Neutrophil (primary cell): ENCODE measurements around the gene TNFRSF13B.

Experiments
- H3K27ac ChIP-seq: fragments of 200-600 bp; sonication (generic); 2 replicates; pipeline ENCODE4 v1.5.1; 2016; ENCODE audit warnings: mild to moderate bottlenecking, moderate library complexity
- H3K27me3 ChIP-seq: fragments of 200-600 bp; sonication (generic); 2 replicates; pipeline ENCODE4 v1.6.0; 2016; ENCODE audit warnings: mild to moderate bottlenecking
- H3K36me3 ChIP-seq: fragments of 200-600 bp; sonication (generic); 2 replicates; pipeline ENCODE4 v1.5.1; 2017
- H3K4me1 ChIP-seq, 2 experiments: fragments of 200-600 bp in 1 of 2; sonication (generic) in 1 of 2; 1 replicate in 1 of 2; 2 replicates in 1 of 2; pipeline versions ENCODE4 v1.5.1 to v1.6.1; 2013 to 2016; ENCODE audit warnings: low read depth in 1 of 2, low read length in 1 of 2, mild to moderate bottlenecking in 1 of 2, moderate library complexity in 1 of 2; ENCODE audit not compliant: control insufficient read depth in 1 of 2, insufficient read depth in 1 of 2
- H3K4me3 ChIP-seq, 2 experiments: fragments of 200-600 bp in 1 of 2; sonication (generic) in 1 of 2; 1 replicate in 1 of 2; 2 replicates in 1 of 2; pipeline ENCODE4 v1.5.1; 2013 to 2016; ENCODE audit warnings: low read depth in 1 of 2, low read length in 1 of 2, mild to moderate bottlenecking in 1 of 2, moderate library complexity in 1 of 2
- H3K9me3 ChIP-seq: fragments of 200-600 bp; sonication (generic); 2 replicates; pipeline ENCODE4 v1.5.1; 2016
- TF ChIP-seq, protein P1 (sequence below): fragments of 200-600 bp; sonication (generic); IDR thresholded peaks from 2 replicates; pipeline ENCODE4 v1.5.1; 2016; ENCODE audit warnings: antibody characterized with exemption

TNFRSF13B gene

DNA sequence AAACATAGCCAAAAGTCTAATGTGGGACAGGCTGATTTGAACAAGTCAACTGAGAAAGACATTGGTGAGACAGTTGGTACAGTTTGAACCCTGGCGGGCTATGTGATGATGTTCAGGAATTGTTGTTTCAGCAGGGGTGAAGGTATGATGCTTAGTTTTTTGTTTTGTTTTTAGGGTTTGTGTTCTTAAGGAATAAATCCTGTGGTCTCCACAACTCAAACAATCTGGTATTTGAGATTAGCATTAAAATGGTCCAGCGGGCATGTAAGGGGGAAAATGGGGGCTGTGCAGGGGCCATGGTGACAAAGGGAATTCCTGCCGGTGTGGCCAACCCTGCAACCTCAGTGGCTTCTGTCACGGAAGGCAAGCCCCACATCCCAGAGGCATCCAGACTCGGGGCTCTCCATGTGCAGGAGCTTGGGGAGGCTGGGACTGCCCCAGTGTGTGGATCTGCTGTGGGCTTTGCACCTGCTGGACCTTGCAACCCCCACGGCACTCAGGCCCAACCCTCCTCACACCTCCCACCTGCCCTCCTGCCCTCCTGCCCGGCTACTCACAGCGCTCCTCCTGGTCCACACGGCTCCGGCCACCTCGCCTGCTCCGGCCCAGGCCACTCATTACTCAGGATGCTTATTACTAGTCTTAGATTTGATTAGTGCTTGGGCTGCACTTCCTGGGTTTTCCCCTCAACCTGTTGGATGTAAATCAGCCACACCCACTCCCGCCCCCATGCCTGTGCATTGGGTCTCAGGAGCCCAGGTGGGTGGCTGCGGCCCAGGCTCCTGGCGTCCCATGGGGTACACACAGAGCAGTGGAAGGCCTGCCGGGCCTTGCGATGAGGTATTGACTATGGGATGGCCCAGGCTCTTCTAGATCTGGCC lies at the start of gene TNFRSF13B:
TSS of gene TNFRSF13B (minus strand) at position 661 of the 881 bp plus-strand sequence. CDS start at position 618, 43 bp downstream.
- H3K36me3 ChIP-seq, result no peaks in the 10 kb centered on the region
- TF ChIP-seq, protein P1, sequence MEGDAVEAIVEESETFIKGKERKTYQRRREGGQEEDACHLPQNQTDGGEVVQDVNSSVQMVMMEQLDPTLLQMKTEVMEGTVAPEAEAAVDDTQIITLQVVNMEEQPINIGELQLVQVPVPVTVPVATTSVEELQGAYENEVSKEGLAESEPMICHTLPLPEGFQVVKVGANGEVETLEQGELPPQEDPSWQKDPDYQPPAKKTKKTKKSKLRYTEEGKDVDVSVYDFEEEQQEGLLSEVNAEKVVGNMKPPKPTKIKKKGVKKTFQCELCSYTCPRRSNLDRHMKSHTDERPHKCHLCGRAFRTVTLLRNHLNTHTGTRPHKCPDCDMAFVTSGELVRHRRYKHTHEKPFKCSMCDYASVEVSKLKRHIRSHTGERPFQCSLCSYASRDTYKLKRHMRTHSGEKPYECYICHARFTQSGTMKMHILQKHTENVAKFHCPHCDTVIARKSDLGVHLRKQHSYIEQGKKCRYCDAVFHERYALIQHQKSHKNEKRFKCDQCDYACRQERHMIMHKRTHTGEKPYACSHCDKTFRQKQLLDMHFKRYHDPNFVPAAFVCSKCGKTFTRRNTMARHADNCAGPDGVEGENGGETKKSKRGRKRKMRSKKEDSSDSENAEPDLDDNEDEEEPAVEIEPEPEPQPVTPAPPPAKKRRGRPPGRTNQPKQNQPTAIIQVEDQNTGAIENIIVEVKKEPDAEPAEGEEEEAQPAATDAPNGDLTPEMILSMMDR, result no peak
- H3K4me3 ChIP-seq, result no peak within 1 kb of the TSS
- no peaks in the 10 kb centered on the region for H3K9me3 ChIP-seq
- peaks cover 15% of the 10 kb centered on the region for H3K27me3 ChIP-seq
- no peak within 1 kb of the TSS for H3K27ac ChIP-seq
- no peaks in the 10 kb centered on the region for H3K4me1 ChIP-seq

DNA sequence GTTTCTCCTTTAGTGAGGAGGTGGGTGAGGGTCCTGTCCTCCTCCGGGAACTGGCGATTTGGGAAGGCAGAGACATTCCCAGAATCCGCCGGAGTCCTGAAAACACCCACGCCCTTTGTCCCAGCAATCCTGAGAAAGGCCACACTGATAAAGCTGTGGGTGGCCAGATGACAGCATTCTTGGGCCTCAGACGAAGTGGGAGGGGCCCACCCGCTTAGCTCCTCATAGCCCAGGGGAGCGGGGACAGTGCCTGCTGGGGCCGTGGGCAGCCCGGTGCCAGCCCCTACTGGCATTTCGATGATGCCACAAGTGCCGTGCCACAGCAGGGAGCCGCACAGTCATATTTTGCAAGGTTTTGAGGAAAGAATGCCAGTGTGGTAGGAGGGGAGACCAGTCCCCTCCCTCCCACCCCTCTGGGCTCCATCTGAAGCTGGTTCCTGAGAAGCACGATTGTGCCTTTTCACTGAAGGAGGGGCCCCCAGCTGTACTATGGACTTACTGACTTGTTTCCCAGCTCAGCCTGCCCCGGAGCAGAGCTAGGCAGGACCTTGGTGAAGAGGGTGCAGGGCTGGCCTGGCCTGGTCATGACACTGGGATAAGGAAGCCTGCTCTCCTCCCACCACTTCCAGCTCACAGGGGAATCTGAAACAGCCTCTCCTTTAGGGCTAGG lies 49.4 kb upstream of the TNFRSF13B start:
- H3K27ac ChIP-seq, result no peak overlapping the region
- H3K4me1 ChIP-seq, result peaks cover under 1 to 7% of the 10 kb centered on the region in 2 experiments
- TF ChIP-seq, protein P1, result no peak
- peaks cover 12% of the 10 kb centered on the region for H3K27me3 ChIP-seq
- H3K9me3 ChIP-seq, result no peaks in the 10 kb centered on the region
- no peak overlapping the region for H3K4me3 ChIP-seq
- H3K36me3 ChIP-seq, result no peaks in the 10 kb centered on the region

DNA sequence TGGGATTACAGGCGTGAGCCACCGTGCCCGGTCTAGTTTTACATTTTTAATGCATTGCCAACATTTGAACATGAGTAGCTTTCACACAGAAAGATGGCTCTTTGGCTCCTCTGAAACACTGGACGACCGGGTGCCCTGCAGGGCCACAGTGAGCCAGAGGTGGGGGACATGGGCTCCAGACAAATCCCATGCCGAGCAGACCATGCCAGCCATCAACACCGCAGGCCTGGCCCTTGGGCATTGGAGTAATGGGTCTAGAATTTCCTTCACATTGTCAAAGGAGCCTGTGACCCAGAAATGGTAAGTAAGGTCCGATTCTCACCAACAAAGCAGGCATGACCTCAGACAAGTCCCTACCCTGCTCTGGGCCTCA lies 48.9 kb upstream of the TNFRSF13B start:
- no peak overlapping the region for H3K27ac ChIP-seq
- H3K4me3 ChIP-seq, result no peak overlapping the region
- H3K4me1 ChIP-seq, result peaks cover 2 to 9% of the 10 kb centered on the region in 2 experiments
- TF ChIP-seq, protein P1, result no peak
- no peaks in the 10 kb centered on the region for H3K36me3 ChIP-seq
- no peaks in the 10 kb centered on the region for H3K9me3 ChIP-seq
- H3K27me3 ChIP-seq, result peaks cover 12% of the 10 kb centered on the region

DNA sequence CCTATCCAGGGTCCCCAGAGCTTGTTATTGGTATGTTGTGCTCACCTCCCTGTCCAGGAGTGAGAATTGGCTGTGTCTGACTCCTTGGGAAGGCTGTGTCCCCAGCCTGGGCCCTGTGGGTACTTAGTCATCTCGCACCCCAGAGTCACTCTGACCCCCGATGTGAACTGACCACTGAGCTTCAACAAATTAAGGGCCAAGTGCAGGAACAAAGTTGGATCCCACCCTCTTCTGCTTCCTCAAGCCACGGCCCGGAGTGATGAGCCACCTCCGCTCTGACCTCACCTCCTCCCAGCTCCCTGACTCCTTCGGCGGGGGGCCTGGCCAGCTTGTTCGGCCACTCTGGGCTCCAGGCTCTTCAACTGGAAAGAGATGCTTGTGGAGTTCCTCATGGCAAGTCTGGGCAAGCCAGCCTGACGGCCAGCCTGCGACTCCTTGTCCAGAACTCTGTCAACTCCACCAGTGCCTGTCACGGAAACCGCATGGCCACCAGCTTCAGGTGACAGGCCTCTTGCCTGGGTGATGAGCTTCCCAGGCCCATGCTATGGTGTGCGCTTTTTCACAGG lies 48.1 kb upstream of the TNFRSF13B start:
- TF ChIP-seq, protein P1, result no peak
- Histone ChIP-seq H3K36me3 (no peaks in the 10 kb centered on the region), H3K27ac (no peak overlapping the region), H3K27me3 (peaks cover 15% of the 10 kb centered on the region), H3K4me3 (no peak overlapping the region), H3K9me3 (no peaks in the 10 kb centered on the region), H3K4me1 (peaks cover 2 to 9% of the 10 kb centered on the region in 2 experiments)

GRCh38 chr17:17019430-17019762 lies 47.5 kb upstream of the TNFRSF13B start:
- no peak overlapping the region for H3K27ac ChIP-seq
- H3K9me3 ChIP-seq, result no peaks in the 10 kb centered on the region
- peaks cover 2 to 9% of the 10 kb centered on the region in 2 experiments for H3K4me1 ChIP-seq
- no peaks in the 10 kb centered on the region for H3K36me3 ChIP-seq
- TF ChIP-seq, protein P1, result no peak
- H3K27me3 ChIP-seq, result peaks cover 20% of the 10 kb centered on the region
- no peak overlapping the region for H3K4me3 ChIP-seq
